ENCODE results near the gene KRT76. TPM values are rescaled to one million over a fixed set of nuclear protein-coding genes. Genes with fewer than 3 reads are reported as not detected.

Gene KRT76
- total RNA-seq, 1 experiment from 2014 or later, result not detected

GRCh38 chr12:52755533-52755932, 21.6 kb downstream of the KRT76 start:
- no peak for TF ChIP-seq CTCF (conservative IDR thresholded peaks at IDR 0.05)
- no peaks in the 10 kb centered on the region for H3K23me2 ChIP-seq (ENCODE audit: insufficient read length, low read depth, low read length, poor library complexity, severe bottlenecking)
- WGBS (ENCODE audit: extremely low coverage, insufficient read length, low lambda C conversion rate), result no CpG with 5 or more reads among the region's 3 CpGs

More at GRCh38 chr12:52755533-52755932, 21.6 kb downstream of the KRT76 start:
- no peak overlapping the region for H2BK15ac ChIP-seq (ENCODE audit: low read depth, low read length)
- no peak overlapping the region for H3K18ac ChIP-seq (ENCODE audit: insufficient read length, low read depth, low read length)
- no peak overlapping the region for H3K56ac ChIP-seq (ENCODE audit: insufficient read length, low read depth, low read length)
- Mint-ChIP-seq H3K4me3 (no peak overlapping the region), H3K27ac (no peak overlapping the region), H3K9me3 (peaks cover 5 to 9% of the 10 kb centered on the region in 2 experiments; a peak in 4 of 5 replicates), H3K36me3 (ENCODE audit: insufficient read depth in 1 of 3, low read depth in 3 of 3) (no peaks in the 10 kb centered on the region), H3K27me3 (ENCODE audit: low read depth) (peaks cover 30% of the 10 kb centered on the region), H3K4me1 (no peaks in the 10 kb centered on the region)
- H3K23ac ChIP-seq (ENCODE audit: insufficient read length, low read depth, low read length), result no peak overlapping the region
- H3K9me3 ChIP-seq (ENCODE audit: control insufficient read depth, low read depth, low read length), result no peaks in the 10 kb centered on the region
- H2BK20ac ChIP-seq (ENCODE audit: low read depth, low read length, poor library complexity, severe bottlenecking), result no peak overlapping the region
- no peak overlapping the region for H3K4ac ChIP-seq (ENCODE audit: low read depth, low read length)
- H3K14ac ChIP-seq (ENCODE audit: insufficient read depth, low read length), result no peak overlapping the region
- no peaks in the 10 kb centered on the region for H4K20me1 ChIP-seq (ENCODE audit: control insufficient read depth, insufficient read depth, insufficient read length)
- DNase-seq, result no peak
- H2AFZ ChIP-seq (ENCODE audit: low read length), result no peak overlapping the region
- no peak overlapping the region for H3K4me2 ChIP-seq (ENCODE audit: insufficient read depth, insufficient read length, low read length)
- H4K91ac ChIP-seq (ENCODE audit: insufficient read length, low read depth, low read length), result no peak overlapping the region
- H3K27ac ChIP-seq (ENCODE audit: insufficient read length, low read depth, low read length), result no peak overlapping the region
- no peaks in the 10 kb centered on the region for H3K27me3 ChIP-seq (ENCODE audit: insufficient read depth, low read length)
- no peak overlapping the region for H2BK120ac ChIP-seq (ENCODE audit: low read depth, low read length, poor library complexity, severe bottlenecking)
- no peaks in the 10 kb centered on the region for H3K4me1 ChIP-seq (ENCODE audit: insufficient read depth, low read length)
- H4K8ac ChIP-seq (replicated peaks; ENCODE audit: insufficient read length, low read depth, low read length), result no peak overlapping the region
- H3K9ac ChIP-seq (ENCODE audit: extremely low read depth, insufficient read length, low read length), result no peak overlapping the region
- no peaks in the 10 kb centered on the region for H3K79me2 ChIP-seq (ENCODE audit: insufficient read depth, low read length)
- H2AK5ac ChIP-seq (ENCODE audit: insufficient read length, low read length), result no peak overlapping the region
- H3K79me1 ChIP-seq (ENCODE audit: insufficient read depth, low read depth, low read length, poor library complexity, severe bottlenecking), result no peaks in the 10 kb centered on the region
- H4K5ac ChIP-seq (ENCODE audit: insufficient read length, low read depth, low read length), result no peak overlapping the region
- H2BK5ac ChIP-seq (ENCODE audit: insufficient read length, low read length), result no peak overlapping the region
- no peak overlapping the region for H3T11ph ChIP-seq (ENCODE audit: low read length)
- H2BK12ac ChIP-seq (ENCODE audit: insufficient read length, low read depth, low read length), result no peak overlapping the region

All from H9 (cell line).